DMS53 treated with DMSO at 0.1 percent for 48 hours (cell line): ENCODE data around the gene GRK3.
A peak's percentile ranks its signal among the peaks of the same experiment; 100 is the strongest.
"Not testable (repeated sequence)": the region's sequence is repeated elsewhere in the genome, so short reads cannot be mapped to it uniquely, and the experiment has no call there.

Source experiments
- DNase-seq: peaks from one replicate; lab custom pipeline; 2025; ENCODE audit not compliant: unreplicated experiment; lab: John Stamatoyannopoulos, UW

Gene GRK3

GRCh38 chr22:25623851-25624250 is 59.4 kb downstream of the GRK3 start:
- DNase-seq: no peak

DNA sequence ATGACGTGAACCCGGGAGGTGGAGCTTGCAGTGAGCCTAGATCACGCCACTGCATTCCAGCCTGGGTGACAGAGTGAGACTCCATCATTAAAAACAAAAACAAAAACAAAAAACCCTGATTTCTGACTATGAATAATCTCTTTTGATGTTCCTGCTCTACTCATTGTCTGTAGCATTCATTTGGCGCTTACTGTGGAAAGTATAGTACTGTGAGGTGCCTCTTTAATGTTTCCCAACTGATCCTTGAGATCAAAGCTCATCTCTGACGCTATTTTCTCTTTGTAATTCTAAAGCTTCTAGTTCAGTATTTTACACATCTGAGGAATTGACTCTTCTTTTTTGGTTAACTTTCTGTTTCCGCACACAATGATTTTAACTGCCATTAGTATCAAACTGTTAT is 60.0 kb downstream of the GRK3 start:
- no peak for DNase-seq

DNA sequence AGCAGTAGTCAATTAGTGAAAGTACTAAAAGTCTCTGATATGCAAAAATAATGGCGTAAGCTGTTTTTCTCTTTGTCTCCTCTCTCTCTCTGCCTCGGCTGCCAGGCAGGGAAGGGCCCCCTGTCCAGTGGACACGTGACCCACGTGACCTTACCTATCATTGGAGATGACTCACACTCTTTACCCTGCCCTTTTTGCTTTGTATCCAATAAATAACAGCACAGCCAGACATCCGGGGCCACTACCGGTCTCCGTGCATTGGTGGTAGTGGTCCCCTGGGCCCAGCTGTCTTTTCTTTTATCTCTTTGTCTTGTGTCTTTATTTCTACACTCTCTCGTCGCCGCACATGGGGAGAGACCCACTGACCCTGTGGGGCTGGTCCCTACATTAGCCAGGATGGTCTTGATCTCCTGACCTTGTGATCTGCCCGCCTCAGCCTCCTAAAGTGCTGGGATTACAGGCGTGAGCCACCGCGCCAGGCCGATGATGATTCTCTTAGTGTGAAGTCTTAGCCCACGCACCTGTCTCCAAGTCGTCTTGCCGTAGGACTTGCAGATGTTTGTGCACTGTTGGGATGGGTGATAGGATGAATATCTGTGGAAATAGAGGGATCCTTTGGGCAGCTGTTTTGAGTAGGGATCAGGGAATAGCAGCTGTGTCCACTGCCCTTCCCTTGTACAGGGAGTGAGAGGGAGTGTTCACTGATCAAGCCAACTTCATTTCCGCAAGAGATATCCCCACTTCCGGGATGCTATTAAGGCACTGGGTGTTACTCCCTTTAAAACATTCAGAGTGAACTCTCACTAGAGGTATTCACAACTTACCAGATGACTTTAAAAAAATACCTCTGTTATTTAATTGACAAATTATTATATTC is 61.5 kb downstream of the GRK3 start:
- not testable (repeated sequence) for DNase-seq

DNA sequence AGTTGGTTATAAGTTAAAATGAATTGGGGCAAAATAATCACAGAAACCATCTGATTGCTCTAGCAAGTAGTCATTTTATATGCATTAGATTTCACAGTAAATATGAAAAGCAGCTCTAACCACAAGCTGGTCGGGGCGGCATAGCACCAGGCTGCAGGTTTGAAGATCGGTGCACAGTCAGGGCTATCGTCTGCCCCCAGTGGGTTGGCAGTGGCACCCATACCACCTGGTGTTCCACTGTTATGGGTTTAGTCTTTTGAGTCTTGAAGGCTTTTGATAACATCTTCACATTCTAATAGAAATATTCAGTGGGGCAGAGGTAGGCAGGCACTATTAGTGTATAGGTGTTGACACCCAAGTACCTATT is 62.1 kb downstream of the GRK3 start:
- DNase-seq: no peak

- no peak for DNase-seq
These were observed 62.9 kb downstream of the GRK3 start for GRCh38 chr22:25627271-25627852.

GRCh38 chr22:25628494-25628893 is 64.0 kb downstream of the GRK3 start:
- DNase-seq: no peak

DNA sequence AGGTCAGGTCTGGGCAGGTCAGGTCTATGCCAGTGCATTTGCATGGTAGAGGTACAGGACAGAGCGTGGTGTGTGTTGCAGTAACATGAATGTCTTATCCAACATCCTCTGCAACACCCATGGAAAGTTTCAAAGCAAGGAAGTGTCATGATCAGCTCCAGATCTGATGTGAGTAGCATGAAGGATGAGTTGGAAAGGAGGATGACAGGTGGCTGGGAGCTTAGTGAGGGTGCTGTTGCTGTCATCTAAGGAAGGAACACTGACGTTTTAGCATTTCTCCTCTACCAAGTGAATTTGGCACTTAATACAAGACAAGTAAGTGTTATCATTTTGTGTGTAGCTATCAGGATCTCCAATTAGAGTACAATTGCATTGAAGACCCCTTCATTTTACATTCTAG is 65.1 kb downstream of the GRK3 start:
- no peak for DNase-seq

GRCh38 chr22:25630447-25630846 is 66.0 kb downstream of the GRK3 start:
- DNase-seq: no peak

DNA sequence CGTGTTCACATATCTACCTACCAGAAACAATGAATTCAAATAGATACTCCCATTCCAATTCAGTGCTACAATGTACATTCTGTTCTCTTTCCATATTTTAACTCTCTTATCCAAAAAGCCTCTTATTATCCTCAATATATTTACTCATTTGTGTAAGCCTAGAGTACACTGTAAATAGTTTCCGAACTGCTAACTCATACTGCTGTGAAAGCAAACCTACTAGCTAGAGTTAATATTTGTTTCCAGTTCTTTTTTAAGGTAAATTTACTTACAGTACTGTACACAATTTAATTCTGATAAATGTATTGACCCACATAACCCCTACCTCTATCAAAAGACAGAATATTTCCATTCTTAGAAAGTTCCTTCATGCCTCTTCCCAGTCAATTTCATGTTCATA is 71.8 kb downstream of the GRK3 start:
- DNase-seq: no peak

- no peak for DNase-seq
These were observed 72.6 kb downstream of the GRK3 start for GRCh38 chr22:25637032-25637431.

DNA sequence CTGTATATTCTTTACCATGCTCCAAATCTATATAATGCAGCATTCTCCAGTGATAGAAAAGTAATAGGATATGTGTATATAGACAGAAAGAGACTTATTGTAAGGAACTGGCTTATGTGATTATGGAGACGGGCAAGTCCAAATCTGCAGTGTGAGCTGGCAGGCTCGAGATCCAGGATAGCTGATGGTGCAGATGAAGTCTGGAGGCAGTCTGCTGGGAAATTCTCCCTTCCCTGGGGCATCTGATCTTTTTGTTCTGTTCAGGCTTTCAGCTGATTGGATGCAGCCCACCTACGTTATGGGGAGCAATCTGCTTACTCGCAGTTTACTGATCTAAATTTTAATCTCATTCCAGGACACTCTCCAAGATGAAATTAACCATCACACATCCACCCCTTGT is 73.2 kb downstream of the GRK3 start:
- DNase-seq: no peak

DNA sequence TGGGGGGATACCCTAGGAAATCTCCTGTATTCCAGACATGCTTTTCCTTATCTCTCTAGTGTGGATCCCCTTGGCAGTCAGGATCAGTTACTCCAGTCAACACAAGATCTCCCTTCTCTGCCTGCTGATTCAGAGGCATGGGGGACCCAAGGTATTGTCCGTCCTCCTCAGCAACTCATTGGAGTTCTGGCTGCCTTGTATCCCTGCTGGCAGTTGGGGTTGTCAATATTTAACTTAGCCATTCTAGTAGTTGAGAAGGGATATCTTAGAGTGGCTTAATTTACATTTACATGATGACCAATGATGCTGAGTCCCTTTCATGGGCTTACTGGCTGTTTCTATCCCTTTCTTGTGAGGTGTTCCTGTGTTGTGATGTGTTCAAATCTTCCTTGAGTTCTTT is 74.2 kb downstream of the GRK3 start:
- no peak for DNase-seq

- DNase-seq: no peak
These were observed 77.2 kb downstream of the GRK3 start for GRCh38 chr22:25641650-25642049.

- DNase-seq: no peak
These were observed 78.9 kb downstream of the GRK3 start for GRCh38 chr22:25643232-25644000.

DNA sequence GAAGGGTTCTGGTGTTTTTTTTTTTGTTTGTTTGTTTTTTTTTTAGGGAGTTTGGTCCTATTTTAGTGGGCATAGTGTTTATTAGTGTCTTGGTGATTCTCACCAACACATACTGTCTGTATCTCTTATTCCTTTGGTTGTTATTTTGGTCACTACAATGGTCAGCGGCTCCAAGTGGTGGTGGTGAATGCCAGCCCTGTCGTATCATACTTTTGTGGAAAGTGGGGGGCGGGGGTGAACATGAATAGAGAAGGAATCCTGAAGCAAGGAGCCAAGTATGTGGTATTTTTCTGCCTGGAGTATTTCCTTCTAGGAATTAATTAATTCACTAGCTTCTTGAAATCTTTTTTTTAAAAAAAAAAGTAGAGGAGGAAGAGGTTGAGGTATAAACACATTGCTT is 79.6 kb downstream of the GRK3 start:
- DNase-seq: no peak

- DNase-seq: no peak
These were observed 80.8 kb downstream of the GRK3 start for GRCh38 chr22:25645266-25645665.

DNA sequence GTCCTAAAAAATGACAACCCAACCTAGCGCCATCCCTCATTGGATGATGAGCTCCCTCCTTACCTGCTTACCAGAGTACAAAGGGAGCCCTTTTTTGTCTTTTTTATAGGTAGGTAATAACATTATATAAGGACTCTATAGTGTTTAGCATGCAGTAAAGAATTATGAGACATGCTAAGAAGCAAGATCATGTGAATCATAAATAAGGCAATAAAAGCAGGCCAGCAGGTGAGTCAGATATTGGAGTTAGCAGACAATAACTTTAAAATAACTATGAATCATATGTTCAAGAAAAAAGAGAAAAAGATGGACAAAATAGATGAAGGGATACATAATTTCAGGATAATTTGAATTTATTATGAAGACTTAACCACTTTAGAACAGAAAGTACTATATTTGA is 81.5 kb downstream of the GRK3 start:
- DNase-seq: no peak

DNA sequence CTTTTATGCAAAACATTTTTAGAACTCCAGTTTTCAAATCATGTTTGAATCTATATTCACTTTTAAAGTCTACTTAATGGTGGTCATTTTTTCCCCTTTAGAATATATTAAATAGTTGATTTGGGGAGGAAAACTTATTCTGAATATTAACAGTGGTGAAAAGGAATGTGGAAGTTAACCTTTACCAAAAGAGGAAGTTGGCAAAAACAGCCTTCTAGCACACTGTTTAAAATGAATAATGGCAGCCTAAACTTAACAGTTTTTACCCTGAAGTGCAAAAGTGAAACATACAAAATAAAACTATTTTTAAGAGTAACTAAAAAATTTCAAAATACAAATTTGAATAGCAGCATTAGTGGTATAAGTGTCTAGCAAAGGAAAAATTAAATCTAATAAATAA is 86.4 kb downstream of the GRK3 start:
- DNase-seq: no peak

DNA sequence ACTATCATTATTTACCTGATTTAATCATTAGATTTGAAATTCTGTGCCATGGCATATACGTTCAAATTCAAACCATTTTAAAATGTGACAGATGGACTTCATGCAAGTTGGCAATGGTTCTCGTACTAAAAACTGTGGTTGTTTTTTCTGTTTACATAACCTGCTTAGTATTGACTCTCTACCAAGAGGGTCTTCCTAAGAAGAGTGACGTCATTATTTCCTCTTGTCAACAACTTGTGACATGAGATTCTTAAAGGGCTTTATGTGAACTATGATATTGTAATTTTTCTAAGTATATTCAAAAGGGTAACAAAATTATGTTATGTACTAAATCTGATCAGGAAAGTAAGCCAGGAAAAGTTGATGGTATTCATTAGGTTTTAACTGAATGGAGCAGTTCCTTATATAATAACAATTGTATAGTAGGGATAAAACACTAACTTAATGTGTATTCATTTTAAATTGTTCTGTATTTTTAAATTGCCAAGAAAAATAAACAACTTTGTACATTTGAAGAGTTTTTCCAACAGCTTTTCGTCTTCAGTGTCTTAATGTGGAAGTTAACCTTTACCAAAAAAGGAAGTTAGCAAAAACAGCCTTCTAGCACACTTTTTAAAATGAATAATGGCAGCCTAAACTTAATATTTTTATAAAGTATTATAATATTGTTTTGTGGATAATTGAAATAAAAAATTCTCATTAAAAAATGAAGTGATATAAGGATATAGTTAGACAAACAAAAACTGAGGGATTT is 87.0 kb downstream of the GRK3 start:
- peak; percentile 1 for DNase-seq

GRCh38 chr22:25654676-25655075 is 90.2 kb downstream of the GRK3 start:
- no peak for DNase-seq

DNA sequence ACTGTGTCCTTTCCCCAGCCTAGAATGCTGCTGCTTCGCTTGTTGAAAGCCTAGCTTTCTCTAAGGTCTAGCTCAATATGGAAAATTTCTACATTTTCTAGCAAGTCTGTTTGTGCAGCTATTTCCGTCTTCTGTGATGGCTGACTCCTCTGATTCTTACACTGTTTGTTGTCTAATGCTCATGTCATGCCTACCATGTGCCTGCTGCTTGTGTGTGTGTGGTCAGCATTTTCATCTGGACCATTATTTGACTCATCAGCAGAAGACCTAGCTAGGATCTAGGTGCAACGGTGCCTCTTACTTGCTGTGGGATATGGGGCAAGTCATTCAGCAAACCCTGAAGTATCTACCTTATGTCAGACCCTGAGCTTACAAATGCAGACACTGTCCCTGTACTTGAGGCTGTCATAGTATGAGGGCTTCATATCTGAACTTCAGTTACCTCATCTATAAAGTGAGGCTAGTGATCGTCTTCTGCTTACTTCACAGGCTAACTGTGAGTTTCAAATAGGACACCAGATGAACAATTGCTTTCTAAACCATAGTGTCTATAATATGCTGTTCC is 91.0 kb downstream of the GRK3 start:
- no peak for DNase-seq
